ENCODE results near the gene MRPS25.

DNA sequence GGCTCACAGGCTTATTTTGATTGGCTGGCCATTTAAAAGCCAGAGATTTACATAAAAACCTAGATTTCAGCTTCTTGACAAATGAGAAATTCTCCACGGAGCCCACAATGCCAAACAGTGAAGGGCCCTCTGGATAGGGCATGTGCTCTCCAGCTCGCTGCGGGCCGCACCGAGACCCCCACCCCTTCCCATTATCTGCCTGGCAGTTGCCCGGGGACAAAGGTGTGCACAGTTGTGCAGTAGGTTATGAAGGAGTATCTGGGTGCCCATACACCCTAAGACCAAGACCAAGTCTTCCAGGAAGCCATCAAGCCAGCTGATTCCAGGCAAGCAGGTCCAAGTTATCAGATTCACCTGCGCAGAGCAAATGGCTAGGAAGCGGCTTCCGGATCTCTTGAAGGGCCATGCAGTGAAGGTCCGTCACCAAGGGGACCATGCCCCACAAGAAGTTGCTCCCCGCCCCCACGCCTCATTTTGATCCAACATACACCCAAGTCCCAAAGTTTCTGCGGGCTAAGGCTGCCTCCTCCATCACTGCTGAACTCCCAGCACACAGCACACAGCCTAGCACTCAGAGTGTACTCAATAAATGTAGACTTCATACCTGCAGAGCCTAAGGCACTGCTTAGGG, 1.3 kb downstream of the MRPS25 start:
- TF ChIP-seq POLR2A (IDR thresholded peaks at IDR 0.05): no peak
- TF ChIP-seq, protein P1, sequence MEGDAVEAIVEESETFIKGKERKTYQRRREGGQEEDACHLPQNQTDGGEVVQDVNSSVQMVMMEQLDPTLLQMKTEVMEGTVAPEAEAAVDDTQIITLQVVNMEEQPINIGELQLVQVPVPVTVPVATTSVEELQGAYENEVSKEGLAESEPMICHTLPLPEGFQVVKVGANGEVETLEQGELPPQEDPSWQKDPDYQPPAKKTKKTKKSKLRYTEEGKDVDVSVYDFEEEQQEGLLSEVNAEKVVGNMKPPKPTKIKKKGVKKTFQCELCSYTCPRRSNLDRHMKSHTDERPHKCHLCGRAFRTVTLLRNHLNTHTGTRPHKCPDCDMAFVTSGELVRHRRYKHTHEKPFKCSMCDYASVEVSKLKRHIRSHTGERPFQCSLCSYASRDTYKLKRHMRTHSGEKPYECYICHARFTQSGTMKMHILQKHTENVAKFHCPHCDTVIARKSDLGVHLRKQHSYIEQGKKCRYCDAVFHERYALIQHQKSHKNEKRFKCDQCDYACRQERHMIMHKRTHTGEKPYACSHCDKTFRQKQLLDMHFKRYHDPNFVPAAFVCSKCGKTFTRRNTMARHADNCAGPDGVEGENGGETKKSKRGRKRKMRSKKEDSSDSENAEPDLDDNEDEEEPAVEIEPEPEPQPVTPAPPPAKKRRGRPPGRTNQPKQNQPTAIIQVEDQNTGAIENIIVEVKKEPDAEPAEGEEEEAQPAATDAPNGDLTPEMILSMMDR (IDR thresholded peaks at IDR 0.05): no peak
- no peak for TF ChIP-seq EP300 (IDR thresholded peaks at IDR 0.05; ENCODE audit: low read depth)
